GM12878 (cell line): Measurements from ENCODE around the gene ATP6V1F. TPM values are rescaled to one million over a fixed set of nuclear protein-coding genes. Genes with fewer than 3 reads are reported as not detected.

Experiments
- ATAC-seq: fragments of 200-7000 bp; cut with Tn5 transposase; 3 replicates; pipeline ENCODE4 v1.9.1; 2020; ENCODE audit warnings: mild to moderate bottlenecking, moderate library complexity
- BruUV-seq: library from RNA; stranded (reverse); fragments of 400-500 nt; replicated peaks from 2 replicates; lab custom pipeline; 2021; lab: Mats Ljungman, UMichigan
- CTCF ChIA-PET: fragments of 300-600 bp; sonication (Branson Sonifier 250); formaldehyde crosslinking; extraction: SDS; loops from one replicate; lab custom pipeline; 2021; ENCODE audit warnings: inconsistent platforms; lab: Yijun Ruan, JAX
- POLR2A ChIA-PET: fragments of 350-600 bp; formaldehyde crosslinking; extraction: SDS; loops from one replicate; lab custom pipeline; 2021; ENCODE audit warnings: inconsistent platforms; lab: Charles Lee
- RAD21 ChIA-PET: fragments of 300-600 bp; sonication (Branson Sonifier 250); formaldehyde crosslinking; loops from one replicate; lab custom pipeline; 2023; ENCODE audit warnings: antibody characterized with exemption; ENCODE audit not compliant: unreplicated experiment; lab: Charles Lee
- SMC1A ChIA-PET: fragments of 300-600 bp; sonication (Branson Sonifier 250); formaldehyde crosslinking; loops from one replicate; lab custom pipeline; 2023; ENCODE audit not compliant: unreplicated experiment, uncharacterized antibody; lab: Charles Lee
- DNase-seq: peaks from one replicate; pipeline ENCODE4 v3.0.0-alpha.2; 2011; ENCODE audit warnings: low read depth, low spot score
- FAIRE-seq: peaks from 3 replicates; lab custom pipeline; 2011; peaks lifted over from hg19 to GRCh38; lab: Jason Lieb, UNC
- H2AFZ ChIP-seq: 2 replicates; pipeline ENCODE4 v1.6.0; 2011; ENCODE audit warnings: low read depth, low read length, control low read depth; ENCODE audit not compliant: control insufficient read depth
- H3K27ac ChIP-seq: 2 replicates; pipeline ENCODE4 v1.5.1; 2011; ENCODE audit warnings: control low read depth; ENCODE audit not compliant: control insufficient read depth, insufficient read depth
- H3K27me3 ChIP-seq, 2 experiments: replicated peaks in 1 of 2; 2 replicates each; pipeline versions ENCODE4 v1.6.0 to v1.6.1; 2011; ENCODE audit warnings: low read length in 1 of 2; ENCODE audit not compliant: control insufficient read depth in 2 of 2, insufficient read depth in 2 of 2
- H3K36me3 ChIP-seq, 2 experiments: 2 replicates each; pipeline ENCODE4 v1.5.1; 2011; ENCODE audit warnings: low read length in 1 of 2; ENCODE audit not compliant: control insufficient read depth in 2 of 2, insufficient read depth in 2 of 2
- H3K4me1 ChIP-seq: 2 replicates; pipeline ENCODE4 v1.6.1; 2011; ENCODE audit warnings: mild to moderate bottlenecking, low read length, moderate library complexity, mixed read lengths; ENCODE audit not compliant: control insufficient read depth, insufficient read depth
- H3K4me2 ChIP-seq: 2 replicates; pipeline ENCODE4 v1.6.0; 2011; ENCODE audit warnings: control low read depth; ENCODE audit not compliant: control insufficient read depth, insufficient read depth
- H3K4me3 ChIP-seq: fragments of 200-600 bp; sonication (generic); 2 replicates; pipeline ENCODE4 v1.5.1; 2016
- H3K79me2 ChIP-seq: 2 replicates; pipeline ENCODE4 v1.6.0; 2011; ENCODE audit warnings: low read length; ENCODE audit not compliant: control insufficient read depth, insufficient read depth
- H3K9ac ChIP-seq: 2 replicates; pipeline ENCODE4 v1.8.0; 2011; ENCODE audit warnings: low read length, control low read depth, mixed read lengths; ENCODE audit not compliant: control insufficient read depth, insufficient read depth
- H3K9me3 ChIP-seq: replicated peaks from 3 replicates; pipeline ENCODE4 v1.5.1; 2011; ENCODE audit warnings: mild to moderate bottlenecking, low read length; ENCODE audit not compliant: control insufficient read depth, insufficient read depth
- H4K20me1 ChIP-seq: 2 replicates; pipeline ENCODE4 v1.6.0; 2011; ENCODE audit not compliant: control insufficient read depth, insufficient read depth
- ATF7 ChIP-seq: fragments of 450-650 bp; IDR thresholded peaks from 2 replicates; pipeline ENCODE4 v1.6.1; 2016; ENCODE audit warnings: low read depth, mild to moderate bottlenecking
- CREM ChIP-seq: IDR thresholded peaks from 2 replicates; pipeline ENCODE4 v1.6.1; 2014; ENCODE audit warnings: antibody characterized with exemption, low read depth
- GABPA ChIP-seq: IDR thresholded peaks from 2 replicates; pipeline ENCODE4 v1.6.1; 2014; ENCODE audit warnings: antibody characterized with exemption, low read depth, mild to moderate bottlenecking, inconsistent platforms
- HDAC2 ChIP-seq: fragments of 200-600 bp; sonication (generic); IDR thresholded peaks from 2 replicates; pipeline ENCODE4 v1.6.1; 2017
- IRF4 ChIP-seq: IDR thresholded peaks from 2 replicates; pipeline ENCODE4 v1.6.1; 2011; ENCODE audit warnings: low read depth, low read length
- RAD51 ChIP-seq: fragments of 450-650 bp; IDR thresholded peaks from 2 replicates; pipeline ENCODE4 v1.6.1; 2016; ENCODE audit warnings: moderate library complexity, mild to moderate bottlenecking, inconsistent platforms
- SMC3 ChIP-seq: IDR thresholded peaks from 2 replicates; pipeline ENCODE4 v1.6.1; 2011; ENCODE audit warnings: low read length, improper control_type of control experiment, borderline replicate concordance
- ZBTB11 ChIP-seq: fragments of 450-650 bp; formaldehyde crosslinking; IDR thresholded peaks from 2 replicates; pipeline ENCODE4 v1.5.0; 2022; ENCODE audit warnings: mild to moderate bottlenecking, missing genetic modification characterization
- WGBS: methylation state at CpG from one replicate; pipeline ENCODE4 v1.1.6; 2016; ENCODE audit warnings: low lambda C conversion rate; ENCODE audit not compliant: insufficient replicate concordance, insufficient coverage; ENCODE audit errors: missing lambda C conversion rate; 5-methylcytosine and 5-hydroxymethylcytosine counted together
- in situ Hi-C: fragments of 300-500 bp; cut with MboI; formaldehyde crosslinking; loops from 9 replicates; pipeline ENCODE4 v1.14.3; 2018; ENCODE audit warnings: mixed read lengths
- intact Hi-C: fragments of 100-400 bp; cut with micrococcal nuclease; formaldehyde crosslinking; loops from one replicate; pipeline ENCODE4 v1.14.2; 2022; ENCODE audit not compliant: unreplicated experiment
- polyA plus RNA-seq, 11 experiments: library from polyadenylated mRNA; depleted of rRNA in 4 of 11; unstranded in 6 of 11; stranded (reverse) in 5 of 11; fragments of >200 nt; fragmentation: Nextera tagmentation in 4 of 11; fragmentation: Illumina TruSeq in 1 of 11; extraction: Ambion mirVana in 4 of 11; extraction: Trizol in 1 of 11; gene quantifications; 1 replicate in 1 of 11; 2 replicates in 10 of 11; pipeline versions ENCODE4 v1.2.1 to v1.2.3, GENCODE V29; 2011 to 2016; ENCODE audit warnings: inconsistent platforms in 2 of 11, missing spikeins in 2 of 11, low read depth in 1 of 11
- total RNA-seq, 4 experiments: library from RNA; depleted of rRNA in 3 of 4; stranded (reverse); fragments of >200 nt in 3 of 4; fragmentation: Illumina TruSeq in 1 of 4; extraction: Trizol in 1 of 4; gene quantifications; 2 replicates each; pipeline versions ENCODE4 v1.2.1 to v1.2.3, GENCODE V29; 2013 to 2021
- TF ChIP-seq, protein P1 (sequence below): IDR thresholded peaks from 2 replicates; pipeline ENCODE4 v1.6.1; 2012; ENCODE audit warnings: low read depth, low read length, improper control_type of control experiment

The ATP6V1F gene
- total and polyA plus RNA-seq, 10 of the 15 experiments (the other 5 are each of a cell fraction or from before 2014, with no cell fraction given) = 111 to 343 (median 203) TPM

GRCh38 chr7:128861957-128862570 is 592 bp upstream of the ATP6V1F start:
- FAIRE-seq = no peak
- H3K4me2 ChIP-seq = peak overlapping the region; percentile 99
- no peaks in the 10 kb centered on the region for H3K9me3 ChIP-seq
- H3K27me3 ChIP-seq = no peaks in the 10 kb centered on the region
- RAD21 ChIA-PET = interaction anchor here (0.6 to 2.5 kb wide), 13 partner anchors 11 to 512 kb away, joined by 3 to 19 read pairs (median 5); no protein-coding TSS in a partner anchor
- peak overlapping the region; percentile 39; the same call in 1 of the 2 replicates for H3K27ac ChIP-seq
- peak overlapping the region; percentile 66 for H3K4me3 ChIP-seq
- in situ Hi-C loops = no loop called here
- no peak for DNase-seq
- peak; percentile 22; the same call in 1 of the 2 replicates for TF ChIP-seq RAD51
- no peak for TF ChIP-seq CREM
- SMC1A ChIA-PET = interaction anchor here (0.6 to 3.2 kb wide), 9 partner anchors 9 to 348 kb away, joined by 3 to 32 read pairs (median 5); no protein-coding TSS in a partner anchor
- CTCF ChIA-PET = interaction anchor here (0.6 to 5.5 kb wide), 22 partner anchors 11 to 1061 kb away, joined by 3 to 72 read pairs (median 4); partner anchors contain the start of genes CALU and METTL2B
- H3K36me3 ChIP-seq = no peaks in the 10 kb centered on the region; a peak in 2 of 4 replicates
- H2AFZ ChIP-seq = peak overlapping the region; percentile 100
- peaks cover 8% of the 10 kb centered on the region; the same call in 1 of the 2 replicates for H3K4me1 ChIP-seq
- intact Hi-C loops = loop anchor here (2.0 to 5.0 kb wide), 3 partner anchors 21 to 229 kb away; partner anchors contain the start of gene CALU
- no peak for ATAC-seq
- H4K20me1 ChIP-seq = no peaks in the 10 kb centered on the region
- H3K79me2 ChIP-seq = peaks cover 18% of the 10 kb centered on the region
- POLR2A ChIA-PET = interaction anchor here (0.6 to 2.4 kb wide), 4 partner anchors 22 to 308 kb away, joined by 3 to 8 read pairs (median 4); no protein-coding TSS in a partner anchor
- H3K9ac ChIP-seq = peak overlapping the region; percentile 57
- 62% methylated on average over 15 of the region's 15 CpGs for WGBS
- BruUV-seq = no TSS peak

DNA sequence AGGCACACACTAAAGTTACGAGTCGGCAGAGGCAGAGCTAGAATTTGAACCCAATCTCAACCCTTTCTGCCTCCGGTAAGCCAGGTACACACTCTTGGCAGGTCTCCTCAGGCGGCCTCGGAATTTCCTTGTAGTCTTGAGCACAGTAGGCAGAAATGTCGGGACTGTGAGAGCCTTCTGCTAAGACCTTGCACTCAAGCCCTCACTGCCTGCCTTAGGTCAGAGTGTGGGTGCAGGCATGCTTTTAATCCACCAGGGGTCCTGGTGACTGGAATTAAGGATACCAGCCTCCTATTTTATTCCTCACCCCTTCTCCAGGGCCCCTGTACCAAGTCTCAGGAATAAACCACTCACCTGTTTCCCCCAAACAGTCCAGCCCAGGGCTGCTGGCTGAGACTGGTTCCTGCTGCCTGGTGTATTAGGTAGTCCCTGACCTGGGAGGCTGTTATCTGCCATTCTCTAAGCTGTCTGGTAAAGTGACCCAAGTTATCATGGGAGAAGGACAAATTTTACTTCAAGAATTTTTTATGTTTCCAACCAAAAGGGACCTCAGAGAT is 855 bp downstream of the ATP6V1F start:
- peak; percentile 71 for FAIRE-seq
- TF ChIP-seq SMC3 = peak; percentile 41; the same call in 1 of the 2 replicates
- no peak for TF ChIP-seq IRF4
- TF ChIP-seq, protein P1, sequence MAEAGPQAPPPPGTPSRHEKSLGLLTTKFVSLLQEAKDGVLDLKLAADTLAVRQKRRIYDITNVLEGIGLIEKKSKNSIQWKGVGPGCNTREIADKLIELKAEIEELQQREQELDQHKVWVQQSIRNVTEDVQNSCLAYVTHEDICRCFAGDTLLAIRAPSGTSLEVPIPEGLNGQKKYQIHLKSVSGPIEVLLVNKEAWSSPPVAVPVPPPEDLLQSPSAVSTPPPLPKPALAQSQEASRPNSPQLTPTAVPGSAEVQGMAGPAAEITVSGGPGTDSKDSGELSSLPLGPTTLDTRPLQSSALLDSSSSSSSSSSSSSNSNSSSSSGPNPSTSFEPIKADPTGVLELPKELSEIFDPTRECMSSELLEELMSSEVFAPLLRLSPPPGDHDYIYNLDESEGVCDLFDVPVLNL = no peak
- TF ChIP-seq GABPA = no peak
- no peak for TF ChIP-seq ATF7
- TF ChIP-seq ZBTB11 = no peak
- TF ChIP-seq HDAC2 = no peak

More for the DNA sequence above, 855 bp downstream of the ATP6V1F start:
- in situ Hi-C loops (no loop called here), intact Hi-C loops (loop anchor here (1.0 to 5.0 kb wide), 4 partner anchors 19 to 351 kb away; partner anchors contain the start of gene CALU)
- Histone ChIP-seq H3K4me1 (peaks cover 8% of the 10 kb centered on the region; the same call in 1 of the 2 replicates), H4K20me1 (no peaks in the 10 kb centered on the region), H3K27me3 (no peaks in the 10 kb centered on the region), H3K4me3 (peak overlapping the region; percentile 84), H3K27ac (peak overlapping the region; percentile 62), H3K9me3 (no peaks in the 10 kb centered on the region), H3K79me2 (peaks cover 18% of the 10 kb centered on the region), H3K9ac (peak overlapping the region; percentile 75), H3K36me3 (no peaks in the 10 kb centered on the region; a peak in 2 of 4 replicates), H2AFZ (peak overlapping the region; percentile 92), H3K4me2 (peak overlapping the region; percentile 97)
- TSS peak; percentile 76 for BruUV-seq
- RAD21 ChIA-PET = interaction anchor here (0.7 to 2.5 kb wide), 13 partner anchors 10 to 437 kb away, joined by 3 to 19 read pairs (median 5); no protein-coding TSS in a partner anchor
- no peak for DNase-seq
- peak; percentile 84 for ATAC-seq
- WGBS = 4% methylated on average over 6 of the region's 6 CpGs
- POLR2A ChIA-PET = interaction anchor here (0.9 to 2.4 kb wide), 3 partner anchors 8 to 76 kb away, joined by 3 to 8 read pairs (median 5); no protein-coding TSS in a partner anchor
- CTCF ChIA-PET = interaction anchor here (0.5 to 5.5 kb wide), 26 partner anchors 10 to 466 kb away, joined by 3 to 72 read pairs (median 4); partner anchors contain the start of genes AHCYL2 and CALU
- SMC1A ChIA-PET = interaction anchor here (0.6 to 3.2 kb wide), 15 partner anchors 8 to 347 kb away, joined by 3 to 32 read pairs (median 4); no protein-coding TSS in a partner anchor
